ENCODE data around the gene PRDM16.

Gene PRDM16

GRCh38 chr1:3137111-3138100 is 68.4 kb downstream of the PRDM16 start:
- TF ChIP-seq CTCF (IDR thresholded peaks at IDR 0.05; ENCODE audit: borderline replicate concordance, insufficient read depth, low read depth, low read length), result no peak
- H3K4me3 ChIP-seq (ENCODE audit: low read depth, low read length), result no peak overlapping the region

DNA sequence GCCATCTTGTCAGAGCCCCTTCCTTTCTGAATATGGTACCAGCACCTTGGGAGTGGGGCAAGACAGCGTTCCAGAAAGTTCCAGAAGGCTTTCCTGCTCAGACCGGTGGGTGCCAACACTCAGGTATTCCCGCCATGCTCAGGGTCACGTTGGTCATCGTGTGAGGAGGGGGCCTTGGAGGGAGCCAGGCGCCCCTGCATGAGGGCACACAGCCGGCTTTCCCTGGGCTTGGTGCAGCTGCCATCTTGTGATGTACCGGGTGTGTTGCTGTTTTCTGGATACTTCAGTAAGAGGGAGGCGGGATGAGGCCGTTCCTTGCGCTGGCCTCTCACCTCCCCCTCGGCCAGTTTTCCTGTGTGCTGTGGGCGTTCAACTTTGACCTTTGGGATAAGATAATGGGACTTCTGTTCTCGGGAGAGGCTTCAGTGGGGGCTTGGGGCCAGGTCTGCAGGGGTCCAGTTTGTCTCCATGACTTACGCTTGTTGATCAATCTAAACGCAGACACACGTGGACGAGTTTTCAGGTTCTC is 69.7 kb downstream of the PRDM16 start:
- TF ChIP-seq CTCF (IDR thresholded peaks at IDR 0.05; ENCODE audit: borderline replicate concordance, insufficient read depth, low read depth, low read length), result no peak
- no peak overlapping the region for H3K4me3 ChIP-seq (ENCODE audit: low read depth, low read length)

GRCh38 chr1:3139451-3139852 is 70.4 kb downstream of the PRDM16 start:
- TF ChIP-seq CTCF (IDR thresholded peaks at IDR 0.05; ENCODE audit: borderline replicate concordance, insufficient read depth, low read depth, low read length), result no peak
- H3K4me3 ChIP-seq (ENCODE audit: low read depth, low read length), result no peak overlapping the region

DNA sequence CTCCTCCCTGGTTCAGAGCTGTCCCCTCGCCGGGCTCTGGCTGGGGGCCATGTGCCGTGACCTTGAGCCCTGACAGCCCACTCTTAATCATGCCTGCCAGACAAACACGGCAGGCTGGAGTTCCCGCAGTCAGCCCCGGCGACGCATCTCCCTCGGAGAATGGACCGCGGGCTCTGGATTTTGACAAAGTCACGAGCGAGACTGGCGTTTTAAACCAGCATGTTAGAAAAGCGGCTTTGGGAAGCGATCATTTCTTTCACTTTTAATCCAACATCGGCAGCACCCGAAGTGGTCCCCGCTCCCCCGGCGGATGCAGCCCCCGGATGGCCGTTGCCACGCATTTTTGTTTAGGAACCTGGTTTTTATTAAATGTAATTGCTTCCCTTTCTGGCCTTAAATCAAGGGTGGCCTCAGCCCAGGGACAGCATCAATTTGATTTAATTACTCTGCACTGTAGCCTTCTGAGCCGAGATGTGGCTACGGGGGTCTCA is 70.9 kb downstream of the PRDM16 start:
- no peak for TF ChIP-seq CTCF (IDR thresholded peaks at IDR 0.05; ENCODE audit: borderline replicate concordance, insufficient read depth, low read depth, low read length)
- no peak overlapping the region for H3K4me3 ChIP-seq (ENCODE audit: low read depth, low read length)

DNA sequence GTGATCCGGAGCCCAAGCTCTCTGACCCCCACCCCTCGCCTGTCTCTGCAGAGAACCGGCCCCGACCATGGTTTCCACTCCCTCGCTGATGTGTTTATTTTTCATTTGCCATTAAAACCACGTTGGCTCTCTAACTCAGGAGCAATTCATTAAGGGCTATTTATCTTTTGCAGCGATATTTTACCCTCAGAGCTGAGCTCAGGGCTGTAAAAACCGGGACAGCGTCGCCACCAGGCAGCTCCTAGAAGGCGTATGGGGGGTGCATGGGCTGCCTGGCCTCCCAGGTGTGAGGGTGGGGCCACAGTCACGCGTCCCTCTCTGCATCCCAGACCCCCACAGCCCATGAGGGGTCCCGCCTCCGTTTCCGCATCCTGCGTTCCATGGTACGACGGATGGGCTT is 71.4 kb downstream of the PRDM16 start:
- TF ChIP-seq CTCF (IDR thresholded peaks at IDR 0.05; ENCODE audit: borderline replicate concordance, insufficient read depth, low read depth, low read length), result no peak
- no peak overlapping the region for H3K4me3 ChIP-seq (ENCODE audit: low read depth, low read length)

DNA sequence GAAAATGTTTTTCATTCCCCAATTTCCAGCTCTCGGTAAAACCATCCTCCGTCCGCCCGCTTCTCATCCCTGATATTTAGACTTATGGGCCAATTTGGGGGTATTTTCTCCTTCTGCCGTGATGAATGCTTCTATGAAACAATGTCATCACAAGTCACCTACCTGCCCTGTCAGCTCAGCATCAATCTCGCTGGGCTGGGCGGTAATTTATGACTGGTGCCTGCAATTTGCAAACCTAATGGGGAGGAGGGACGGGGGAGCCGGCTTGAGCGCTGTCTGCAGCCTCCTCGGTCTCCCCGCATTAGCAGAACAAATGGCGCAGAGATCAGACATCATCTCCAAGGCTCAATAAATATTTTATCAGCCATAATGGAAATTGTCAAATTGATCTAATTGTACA is 72.1 kb downstream of the PRDM16 start:
- TF ChIP-seq CTCF (IDR thresholded peaks at IDR 0.05; ENCODE audit: borderline replicate concordance, insufficient read depth, low read depth, low read length), result no peak

More for the DNA sequence above, 72.1 kb downstream of the PRDM16 start:
- H3K4me3 ChIP-seq (ENCODE audit: low read depth, low read length), result no peak overlapping the region

Measured in GM12875 (cell line).